ENCODE data around the gene SEMA3D. TPM values are rescaled to one million over a fixed set of nuclear protein-coding genes. Genes with fewer than 3 reads are reported as not detected.

Gene SEMA3D
- total and polyA plus RNA-seq, 2 of the 13 experiments (the other 11 are each of a cell fraction or from before 2014, with no cell fraction given) = 0.07 TPM; not detected in 1

- H3K27ac ChIP-seq (ENCODE audit: extremely low read length, insufficient read depth, low read length) = no peak overlapping the region
- ChIA-PET POLR2A (no interaction called here), CTCF (ENCODE audit: low intra/inter-chr PET ratio, low total read pairs) (no interaction called here)
- ATAC-seq = no peak
- WGBS (ENCODE audit: low lambda C conversion rate) = 1% methylated on average over 3 of the region's 3 CpGs
- no peak for TF ChIP-seq ATF7-NPFF (CRISPR knock-in tag; IDR thresholded peaks at IDR 0.05; ENCODE audit: low read depth)
- TF ChIP-seq ZBTB21 (CRISPR knock-in tag; IDR thresholded peaks at IDR 0.05) = no peak
- no peak for TF ChIP-seq ZNF652 (CRISPR knock-in tag; IDR thresholded peaks at IDR 0.05; ENCODE audit: borderline replicate concordance, low read depth)
- TF ChIP-seq NPAS2 (CRISPR knock-in tag; IDR thresholded peaks at IDR 0.05; ENCODE audit: borderline replicate concordance) = no peak
- TF ChIP-seq YEATS4 (CRISPR knock-in tag; IDR thresholded peaks at IDR 0.05; ENCODE audit: borderline replicate concordance) = no peak
- no peak for TF ChIP-seq HNRNPUL1 (IDR thresholded peaks at IDR 0.05; ENCODE audit: low read depth, low read length)
- H4K20me1 ChIP-seq (ENCODE audit: insufficient read depth, low read length) = no peaks in the 10 kb centered on the region; the same call in 1 of the 2 replicates
- no TSS peak for BruUV-seq (replicated peaks)
- no peaks in the 10 kb centered on the region for H3K9me3 ChIP-seq (ENCODE audit: low read length)
- H3K9ac ChIP-seq (ENCODE audit: insufficient read depth, low read depth, low read length) = no peak overlapping the region
- no peak overlapping the region for H3K4me2 ChIP-seq (ENCODE audit: low read depth, low read length)
- no peaks in the 10 kb centered on the region for H3K4me1 ChIP-seq (ENCODE audit: insufficient read depth, low read length)
- H3K79me2 ChIP-seq (ENCODE audit: insufficient read depth, low read length) = no peaks in the 10 kb centered on the region
- intact Hi-C loops (cut with micrococcal nuclease; ENCODE audit: unreplicated experiment) = no loop called here
- no peaks in the 10 kb centered on the region for H3K36me3 ChIP-seq (replicated peaks in 1 of 2; ENCODE audit: control insufficient read depth in 1 of 2, insufficient read depth in 2 of 2, low read length in 2 of 2)
- no peaks in the 10 kb centered on the region for H3K27me3 ChIP-seq (ENCODE audit: control insufficient read depth in 1 of 2, insufficient read depth in 2 of 2, low read length in 2 of 2)
- no peak for FAIRE-seq
- H2AFZ ChIP-seq (ENCODE audit: low read length) = no peak overlapping the region
- no peak overlapping the region for H3K4me3 ChIP-seq (replicated peaks in 1 of 3; ENCODE audit: insufficient read depth in 1 of 3, low read depth in 2 of 3, low read length in 3 of 3)
- in situ Hi-C loops (cut with HindIII; ENCODE audit: extremely low pct_ligation_motif_present, low pct_unique_long_range_greater_than_20kb) = loop anchor here (5.0 to 25.0 kb wide), 4 partner anchors 102 to 1082 kb away; no protein-coding TSS in a partner anchor
- no peak for DNase-seq (ENCODE audit: low spot score)
Measured at GRCh38 chr7:85019778-85020177, 167.1 kb downstream of the SEMA3D start.

- 0% methylated on average over 1 of the region's 1 CpG for WGBS (ENCODE audit: low lambda C conversion rate)
- no peak for ATAC-seq
- FAIRE-seq = no peak
- intact Hi-C loops (cut with micrococcal nuclease; ENCODE audit: unreplicated experiment) (no loop called here), in situ Hi-C loops (cut with HindIII; ENCODE audit: extremely low pct_ligation_motif_present, low pct_unique_long_range_greater_than_20kb) (loop anchor here (25.0 kb wide), 1 partner anchor 532 kb away; no protein-coding TSS in a partner anchor)
- no peaks in the 10 kb centered on the region for H3K79me2 ChIP-seq (ENCODE audit: insufficient read depth, low read length)
- H4K20me1 ChIP-seq (ENCODE audit: insufficient read depth, low read length) = no peaks in the 10 kb centered on the region; the same call in 1 of the 2 replicates
- no TSS peak for BruUV-seq (replicated peaks)
- H3K4me1 ChIP-seq (ENCODE audit: insufficient read depth, low read length) = no peaks in the 10 kb centered on the region
- no peak overlapping the region for H3K4me3 ChIP-seq (replicated peaks in 1 of 3; ENCODE audit: insufficient read depth in 1 of 3, low read depth in 2 of 3, low read length in 3 of 3)
- H3K4me2 ChIP-seq (ENCODE audit: low read depth, low read length) = no peak overlapping the region
- no peaks in the 10 kb centered on the region for H3K36me3 ChIP-seq (replicated peaks in 1 of 2; ENCODE audit: control insufficient read depth in 1 of 2, insufficient read depth in 2 of 2, low read length in 2 of 2)
- H3K9me3 ChIP-seq (ENCODE audit: low read length) = no peaks in the 10 kb centered on the region
- H3K9ac ChIP-seq (ENCODE audit: insufficient read depth, low read depth, low read length) = no peak overlapping the region
- DNase-seq (ENCODE audit: low spot score) = no peak
- ChIA-PET CTCF (ENCODE audit: low intra/inter-chr PET ratio, low total read pairs) (no interaction called here), POLR2A (no interaction called here)
- no peaks in the 10 kb centered on the region for H3K27me3 ChIP-seq (ENCODE audit: control insufficient read depth in 1 of 2, insufficient read depth in 2 of 2, low read length in 2 of 2)
- no peak overlapping the region for H3K27ac ChIP-seq (ENCODE audit: extremely low read length, insufficient read depth, low read length)
- no peak overlapping the region for H2AFZ ChIP-seq (ENCODE audit: low read length)
- TF ChIP-seq ZBTB37 (CRISPR knock-in tag; IDR thresholded peaks at IDR 0.05) = no peak
- TF ChIP-seq POGK (CRISPR knock-in tag; conservative IDR thresholded peaks at IDR 0.05) = no peak
- TF ChIP-seq, protein P1, sequence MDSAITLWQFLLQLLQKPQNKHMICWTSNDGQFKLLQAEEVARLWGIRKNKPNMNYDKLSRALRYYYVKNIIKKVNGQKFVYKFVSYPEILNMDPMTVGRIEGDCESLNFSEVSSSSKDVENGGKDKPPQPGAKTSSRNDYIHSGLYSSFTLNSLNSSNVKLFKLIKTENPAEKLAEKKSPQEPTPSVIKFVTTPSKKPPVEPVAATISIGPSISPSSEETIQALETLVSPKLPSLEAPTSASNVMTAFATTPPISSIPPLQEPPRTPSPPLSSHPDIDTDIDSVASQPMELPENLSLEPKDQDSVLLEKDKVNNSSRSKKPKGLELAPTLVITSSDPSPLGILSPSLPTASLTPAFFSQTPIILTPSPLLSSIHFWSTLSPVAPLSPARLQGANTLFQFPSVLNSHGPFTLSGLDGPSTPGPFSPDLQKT (CRISPR knock-in tag; IDR thresholded peaks at IDR 0.05; ENCODE audit: borderline replicate concordance) = no peak
- TF ChIP-seq ZFYVE20 (CRISPR knock-in tag; IDR thresholded peaks at IDR 0.05; ENCODE audit: borderline replicate concordance, low read depth) = no peak
Measured at GRCh38 chr7:85019176-85019575, 167.7 kb downstream of the SEMA3D start.
